Measurements from ENCODE around the gene IGFBP2. TPM values are rescaled to one million over a fixed set of nuclear protein-coding genes. Genes with fewer than 3 reads are reported as not detected.
A peak's percentile ranks its signal among the peaks of the same experiment; 100 is the strongest.

The IGFBP2 gene
- polyA plus RNA-seq, 3 donors from 2014 or later: 0.66 to 0.70 TPM; not detected in 1

GRCh38 chr2:216692636-216693413, 59.6 kb downstream of the IGFBP2 start:
- H3K27me3 Mint-ChIP-seq (ENCODE audit: low read depth in 3 of 3): peaks cover 25 to 33% (median 29%) of the 10 kb centered on the region in 3 donors
- H3K9me3 Mint-ChIP-seq: no peaks in the 10 kb centered on the region
- peak overlapping the region; percentile 69 to 83 (median 81) for H3K4me3 Mint-ChIP-seq
- H3K36me3 Mint-ChIP-seq: no peaks in the 10 kb centered on the region
- no peak overlapping the region for H3K27ac Mint-ChIP-seq
- H3K4me1 Mint-ChIP-seq: peaks cover 24 to 29% of the 10 kb centered on the region in 2 donors
- DNase-seq: peak in 1 of 3 donors; percentile 17

- Mint-ChIP-seq H3K9me3 (no peaks in the 10 kb centered on the region), H3K27ac (no peak overlapping the region), H3K27me3 (ENCODE audit: low read depth in 3 of 3) (peaks cover 23 to 29% (median 28%) of the 10 kb centered on the region in 3 donors), H3K4me3 (peak overlapping the region; percentile 33 to 56 (median 55)), H3K4me1 (peaks cover 24 to 29% of the 10 kb centered on the region in 2 donors), H3K36me3 (no peaks in the 10 kb centered on the region)
- DNase-seq: no peak
Measured at GRCh38 chr2:216693414-216694080, 60.3 kb downstream of the IGFBP2 start.

- H3K4me3 Mint-ChIP-seq: peak overlapping the region in 2 of 5 donors; percentile 42 to 55
- H3K36me3 Mint-ChIP-seq: no peaks in the 10 kb centered on the region
- no peak for DNase-seq
- peaks cover 24 to 29% of the 10 kb centered on the region in 2 donors for H3K4me1 Mint-ChIP-seq
- no peak overlapping the region for H3K27ac Mint-ChIP-seq
- peaks cover 23 to 28% (median 25%) of the 10 kb centered on the region in 3 donors for H3K27me3 Mint-ChIP-seq (ENCODE audit: low read depth in 3 of 3)
- no peaks in the 10 kb centered on the region for H3K9me3 Mint-ChIP-seq
Measured at GRCh38 chr2:216694082-216694825, 61.0 kb downstream of the IGFBP2 start.

- Mint-ChIP-seq H3K27me3 (ENCODE audit: low read depth in 3 of 3) (peaks cover 21 to 26% (median 23%) of the 10 kb centered on the region in 3 donors), H3K9me3 (no peaks in the 10 kb centered on the region), H3K36me3 (no peaks in the 10 kb centered on the region), H3K4me3 (no peak overlapping the region), H3K27ac (no peak overlapping the region), H3K4me1 (peaks cover 24 to 29% of the 10 kb centered on the region in 2 donors)
- DNase-seq: no peak
Measured at GRCh38 chr2:216694826-216695217, 61.6 kb downstream of the IGFBP2 start.

GRCh38 chr2:216695401-216695821, 62.2 kb downstream of the IGFBP2 start, which contains the start of gene IGFBP5:
Gene IGFBP5 (minus strand): TSS chr2:216695549. CDS start chr2:216694775, 774 bp downstream.
- H3K4me3 Mint-ChIP-seq: peak within 1 kb of the TSS in 1 of 5 donors; percentile 8
- no peaks in the 10 kb centered on the region for H3K9me3 Mint-ChIP-seq
- H3K4me1 Mint-ChIP-seq: peaks cover 24 to 29% of the 10 kb centered on the region in 2 donors
- DNase-seq: no peak
- H3K36me3 Mint-ChIP-seq: no peaks in the 10 kb centered on the region
- no peak within 1 kb of the TSS for H3K27ac Mint-ChIP-seq
- H3K27me3 Mint-ChIP-seq (ENCODE audit: low read depth in 3 of 3): peaks cover 21 to 23% (median 21%) of the 10 kb centered on the region in 3 donors

GRCh38 chr2:216696321-216696720, 63.1 kb downstream of the IGFBP2 start:
- Mint-ChIP-seq H3K36me3 (no peaks in the 10 kb centered on the region), H3K27ac (no peak overlapping the region), H3K9me3 (no peaks in the 10 kb centered on the region), H3K4me1 (peaks cover 21 to 25% of the 10 kb centered on the region in 2 donors), H3K4me3 (no peak overlapping the region), H3K27me3 (ENCODE audit: low read depth in 3 of 3) (peaks cover 18 to 21% (median 20%) of the 10 kb centered on the region in 3 donors)
- DNase-seq: no peak

- Mint-ChIP-seq H3K4me3 (no peak overlapping the region), H3K4me1 (peaks cover 16 to 18% of the 10 kb centered on the region in 2 donors), H3K36me3 (no peaks in the 10 kb centered on the region), H3K9me3 (no peaks in the 10 kb centered on the region), H3K27ac (no peak overlapping the region), H3K27me3 (ENCODE audit: low read depth in 3 of 3) (peaks cover 15 to 20% (median 19%) of the 10 kb centered on the region in 3 donors)
- DNase-seq: no peak
Measured at GRCh38 chr2:216696751-216697560, 63.7 kb downstream of the IGFBP2 start.

GRCh38 chr2:216698293-216698692, 65.1 kb downstream of the IGFBP2 start:
- DNase-seq: no peak
- Mint-ChIP-seq H3K36me3 (no peaks in the 10 kb centered on the region), H3K9me3 (no peaks in the 10 kb centered on the region)

GRCh38 chr2:216698895-216699294, 65.7 kb downstream of the IGFBP2 start:
- Mint-ChIP-seq H3K4me3 (no peak overlapping the region), H3K4me1 (peaks cover under 1% of the 10 kb centered on the region in 2 donors), H3K27me3 (ENCODE audit: low read depth in 3 of 3) (peaks cover 10 to 17% (median 15%) of the 10 kb centered on the region in 3 donors), H3K36me3 (no peaks in the 10 kb centered on the region), H3K9me3 (no peaks in the 10 kb centered on the region), H3K27ac (no peak overlapping the region)
- peak; percentile 18 to 40 (median 23) for DNase-seq

More at GRCh38 chr2:216698293-216698692, 65.1 kb downstream of the IGFBP2 start:
- Mint-ChIP-seq H3K27ac (no peak overlapping the region), H3K4me1 (peaks cover 4 to 7% of the 10 kb centered on the region in 2 donors), H3K27me3 (ENCODE audit: low read depth in 3 of 3) (peaks cover 11 to 16% (median 15%) of the 10 kb centered on the region in 3 donors), H3K4me3 (no peak overlapping the region)

GRCh38 chr2:216700088-216700567, 66.9 kb downstream of the IGFBP2 start:
- peaks cover 4 to 18% (median 11%) of the 10 kb centered on the region in 3 donors for H3K27me3 Mint-ChIP-seq (ENCODE audit: low read depth in 3 of 3)
- no peaks in the 10 kb centered on the region for H3K36me3 Mint-ChIP-seq
- no peaks in the 10 kb centered on the region for H3K9me3 Mint-ChIP-seq
- H3K4me3 Mint-ChIP-seq: no peak overlapping the region
- H3K27ac Mint-ChIP-seq: no peak overlapping the region
- DNase-seq: no peak
- no peaks in the 10 kb centered on the region for H3K4me1 Mint-ChIP-seq

GRCh38 chr2:216700781-216701180, 67.6 kb downstream of the IGFBP2 start:
- Mint-ChIP-seq H3K4me1 (no peaks in the 10 kb centered on the region), H3K36me3 (no peaks in the 10 kb centered on the region), H3K4me3 (no peak overlapping the region), H3K9me3 (no peaks in the 10 kb centered on the region), H3K27ac (no peak overlapping the region), H3K27me3 (ENCODE audit: low read depth in 3 of 3) (peaks cover 4 to 17% (median 9%) of the 10 kb centered on the region in 3 donors)
- DNase-seq: no peak

- no peak for DNase-seq
- H3K27me3 Mint-ChIP-seq (ENCODE audit: low read depth in 3 of 3): peaks cover 2 to 13% (median 3%) of the 10 kb centered on the region in 3 donors
- no peak overlapping the region for H3K27ac Mint-ChIP-seq
- H3K9me3 Mint-ChIP-seq: no peaks in the 10 kb centered on the region
- no peaks in the 10 kb centered on the region for H3K4me1 Mint-ChIP-seq
- H3K4me3 Mint-ChIP-seq: no peak overlapping the region
- H3K36me3 Mint-ChIP-seq: no peaks in the 10 kb centered on the region
Measured at GRCh38 chr2:216701544-216701943, 68.3 kb downstream of the IGFBP2 start.

- DNase-seq: no peak
- H3K27me3 Mint-ChIP-seq (ENCODE audit: low read depth in 3 of 3): peaks cover 0 to 6% (median 0%) of the 10 kb centered on the region in 3 donors
- H3K4me3 Mint-ChIP-seq: no peak overlapping the region
- H3K4me1 Mint-ChIP-seq: no peaks in the 10 kb centered on the region
- H3K36me3 Mint-ChIP-seq: no peaks in the 10 kb centered on the region
- H3K9me3 Mint-ChIP-seq: no peaks in the 10 kb centered on the region
- H3K27ac Mint-ChIP-seq: no peak overlapping the region
Measured at GRCh38 chr2:216702756-216703155, 69.5 kb downstream of the IGFBP2 start.
